Endodermal cell (in vitro differentiated cells): Measurements from ENCODE around the gene MPZL1. TPM values are rescaled to one million over a fixed set of nuclear protein-coding genes. Genes with fewer than 3 reads are reported as not detected.

Source experiments
- DNase-seq: peaks from one replicate; pipeline ENCODE4 v3.0.0-alpha.2; 2017
- H3K27ac ChIP-seq: 2 replicates; pipeline ENCODE4 v1.5.1; 2013; ENCODE audit warnings: mild to moderate bottlenecking, low read depth, low read length, moderate library complexity
- H3K27me3 ChIP-seq: 2 replicates; pipeline ENCODE4 v1.6.1; 2013; ENCODE audit warnings: mild to moderate bottlenecking, low read length, moderate library complexity; ENCODE audit not compliant: insufficient read depth, control insufficient read depth, poor library complexity, severe bottlenecking
- H3K36me3 ChIP-seq: 2 replicates; pipeline ENCODE4 v1.7.0; 2013; ENCODE audit warnings: mild to moderate bottlenecking, low read length, moderate library complexity; ENCODE audit not compliant: control insufficient read depth, insufficient read depth
- H3K4me1 ChIP-seq: one replicate; pipeline ENCODE4 v1.7.0; 2013; ENCODE audit warnings: low read length; ENCODE audit not compliant: control insufficient read depth, insufficient read depth
- H3K4me3 ChIP-seq: 2 replicates; pipeline ENCODE4 v1.5.1; 2013; ENCODE audit warnings: mild to moderate bottlenecking, low read length, moderate library complexity
- H3K9ac ChIP-seq: 2 replicates; pipeline ENCODE4 v1.6.1; 2013; ENCODE audit warnings: mild to moderate bottlenecking, low read length, moderate library complexity; ENCODE audit not compliant: poor library complexity, severe bottlenecking; ENCODE audit errors: extremely low read depth
- H3K9me3 ChIP-seq: 2 replicates; pipeline ENCODE4 v1.6.1; 2013; ENCODE audit warnings: mild to moderate bottlenecking, low read length, moderate library complexity; ENCODE audit not compliant: control insufficient read depth
- H3K27ac Mint-ChIP-seq: 2 replicates; pipeline ENCODE4 v1.8.0; 2020; ENCODE audit warnings: mixed read lengths
- H3K27me3 Mint-ChIP-seq: 2 replicates; pipeline ENCODE4 v1.8.0; 2021; ENCODE audit warnings: mild to moderate bottlenecking, mixed read lengths; ENCODE audit not compliant: insufficient read depth
- H3K36me3 Mint-ChIP-seq: 2 replicates; pipeline ENCODE4 v1.8.0; 2020; ENCODE audit warnings: low read depth, mixed read lengths
- H3K4me1 Mint-ChIP-seq: 2 replicates; pipeline ENCODE4 v1.8.0; 2020; ENCODE audit warnings: mixed read lengths
- H3K4me3 Mint-ChIP-seq: 2 replicates; pipeline ENCODE4 v1.8.0; 2020; ENCODE audit warnings: mild to moderate bottlenecking, moderate library complexity, mixed read lengths
- H3K9me3 Mint-ChIP-seq: 2 replicates; pipeline ENCODE4 v1.8.0; 2020; ENCODE audit warnings: mild to moderate bottlenecking, mixed read lengths
- WGBS, 2 experiments: methylation state at CpG; one replicate each; pipeline versions ENCODE4 v1.1.5 to v1.1.7; 2013; ENCODE audit warnings: missing lambda C conversion rate in 2 of 2, mixed read lengths in 1 of 2; ENCODE audit not compliant: insufficient coverage in 1 of 2, insufficient read length in 1 of 2; 5-methylcytosine and 5-hydroxymethylcytosine counted together
- total RNA-seq, 2 donors: library from RNA; stranded (reverse); fragmentation: NEBNext Ultra II Directional in 1 of 2; extraction: Animal tissue kit (Norgen Biotek cat#: 25700) in 1 of 2; gene quantifications; 2 replicates in 1 of 2; 3 replicates in 1 of 2; pipeline ENCODE4 v1.2.1, GENCODE V29; 2021
- TF ChIP-seq, protein P1 (sequence below): fragments of 200-600 bp; sonication (generic); conservative IDR thresholded peaks from 2 replicates; pipeline ENCODE4 v1.5.0; 2021; ENCODE audit warnings: antibody characterized with exemption, mild to moderate bottlenecking

MPZL1 gene
- total RNA-seq, 2 donors from 2014 or later, result 111 to 114 TPM

DNA sequence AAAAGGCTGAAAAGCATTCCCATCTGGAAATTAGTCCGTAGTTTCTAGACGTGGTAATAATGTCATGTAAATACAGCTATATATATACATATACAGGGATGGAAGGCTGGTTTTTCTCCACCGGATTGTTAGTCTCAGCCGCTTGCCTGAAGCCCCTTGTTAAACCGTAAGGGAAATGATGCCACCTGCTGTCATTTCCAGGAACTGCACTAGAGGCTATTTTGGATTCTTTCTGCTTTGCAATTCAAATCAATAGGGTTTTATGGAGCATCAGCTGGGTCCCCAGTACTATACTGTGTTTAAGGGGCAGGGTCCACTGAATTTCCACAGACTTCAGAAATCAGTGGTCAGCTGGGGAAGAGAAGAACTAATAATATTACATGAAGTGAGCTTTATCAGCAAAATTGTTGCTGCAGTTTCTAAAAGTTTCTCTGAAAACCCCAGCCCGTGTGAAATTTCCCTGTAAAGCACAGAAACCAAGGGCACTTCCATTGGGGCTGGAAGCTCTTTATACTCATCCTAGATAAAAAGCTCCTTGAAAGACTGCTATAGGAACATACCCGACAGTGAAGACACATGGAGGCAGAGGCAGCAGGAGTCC is 33.8 kb upstream of the MPZL1 start:
- no peak overlapping the region for H3K4me3 ChIP-seq
- no peaks in the 10 kb centered on the region for H3K27me3 Mint-ChIP-seq
- no peaks in the 10 kb centered on the region for H3K4me1 ChIP-seq
- no peak overlapping the region for H3K9ac ChIP-seq
- peaks cover 25% of the 10 kb centered on the region for H3K4me1 Mint-ChIP-seq
- H3K4me3 Mint-ChIP-seq, result no peak overlapping the region
- no peaks in the 10 kb centered on the region for H3K36me3 Mint-ChIP-seq
- H3K27ac Mint-ChIP-seq, result no peak overlapping the region
- no peaks in the 10 kb centered on the region for H3K9me3 Mint-ChIP-seq
- WGBS, 2 experiments, result 28 to 39% methylated on average over 5 to 7 of the region's 7 CpGs
- no peak overlapping the region for H3K27ac ChIP-seq
- no peaks in the 10 kb centered on the region for H3K27me3 ChIP-seq
- no peaks in the 10 kb centered on the region for H3K9me3 ChIP-seq
- TF ChIP-seq, protein P1, sequence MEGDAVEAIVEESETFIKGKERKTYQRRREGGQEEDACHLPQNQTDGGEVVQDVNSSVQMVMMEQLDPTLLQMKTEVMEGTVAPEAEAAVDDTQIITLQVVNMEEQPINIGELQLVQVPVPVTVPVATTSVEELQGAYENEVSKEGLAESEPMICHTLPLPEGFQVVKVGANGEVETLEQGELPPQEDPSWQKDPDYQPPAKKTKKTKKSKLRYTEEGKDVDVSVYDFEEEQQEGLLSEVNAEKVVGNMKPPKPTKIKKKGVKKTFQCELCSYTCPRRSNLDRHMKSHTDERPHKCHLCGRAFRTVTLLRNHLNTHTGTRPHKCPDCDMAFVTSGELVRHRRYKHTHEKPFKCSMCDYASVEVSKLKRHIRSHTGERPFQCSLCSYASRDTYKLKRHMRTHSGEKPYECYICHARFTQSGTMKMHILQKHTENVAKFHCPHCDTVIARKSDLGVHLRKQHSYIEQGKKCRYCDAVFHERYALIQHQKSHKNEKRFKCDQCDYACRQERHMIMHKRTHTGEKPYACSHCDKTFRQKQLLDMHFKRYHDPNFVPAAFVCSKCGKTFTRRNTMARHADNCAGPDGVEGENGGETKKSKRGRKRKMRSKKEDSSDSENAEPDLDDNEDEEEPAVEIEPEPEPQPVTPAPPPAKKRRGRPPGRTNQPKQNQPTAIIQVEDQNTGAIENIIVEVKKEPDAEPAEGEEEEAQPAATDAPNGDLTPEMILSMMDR, result peak; percentile 93
- no peaks in the 10 kb centered on the region for H3K36me3 ChIP-seq
- DNase-seq, result peak; percentile 94

DNA sequence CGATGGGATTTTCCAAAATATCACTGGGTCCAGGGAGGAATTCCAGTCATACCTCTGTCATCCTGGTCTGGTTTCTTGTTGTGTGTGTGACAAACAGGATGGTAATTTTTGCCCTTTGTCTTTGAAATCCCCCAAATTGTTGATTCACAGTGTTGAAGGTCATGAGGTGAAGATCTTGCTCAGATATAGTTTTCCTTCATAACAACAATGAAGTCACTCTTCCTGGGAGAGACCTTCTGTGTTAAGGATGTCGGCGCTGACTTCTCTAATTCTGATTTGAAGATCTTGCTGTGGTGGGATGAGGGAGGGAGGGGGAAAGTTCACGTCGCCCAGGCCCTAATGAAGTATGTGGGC is 32.2 kb upstream of the MPZL1 start:
- Mint-ChIP-seq H3K4me3 (no peak overlapping the region), H3K27me3 (peaks cover 5% of the 10 kb centered on the region), H3K9me3 (no peaks in the 10 kb centered on the region), H3K27ac (no peak overlapping the region), H3K36me3 (no peaks in the 10 kb centered on the region), H3K4me1 (peaks cover 13% of the 10 kb centered on the region)
- Histone ChIP-seq H3K27me3 (no peaks in the 10 kb centered on the region), H3K4me1 (no peaks in the 10 kb centered on the region), H3K36me3 (no peaks in the 10 kb centered on the region), H3K9ac (no peak overlapping the region), H3K27ac (no peak overlapping the region), H3K4me3 (no peak overlapping the region), H3K9me3 (no peaks in the 10 kb centered on the region)
- no peak for DNase-seq
- TF ChIP-seq, protein P1, result no peak
- WGBS, 2 experiments, result 91% methylated on average over 5 of the region's 5 CpGs; no CpG with 5 or more reads in 1 of the 2 experiments

DNA sequence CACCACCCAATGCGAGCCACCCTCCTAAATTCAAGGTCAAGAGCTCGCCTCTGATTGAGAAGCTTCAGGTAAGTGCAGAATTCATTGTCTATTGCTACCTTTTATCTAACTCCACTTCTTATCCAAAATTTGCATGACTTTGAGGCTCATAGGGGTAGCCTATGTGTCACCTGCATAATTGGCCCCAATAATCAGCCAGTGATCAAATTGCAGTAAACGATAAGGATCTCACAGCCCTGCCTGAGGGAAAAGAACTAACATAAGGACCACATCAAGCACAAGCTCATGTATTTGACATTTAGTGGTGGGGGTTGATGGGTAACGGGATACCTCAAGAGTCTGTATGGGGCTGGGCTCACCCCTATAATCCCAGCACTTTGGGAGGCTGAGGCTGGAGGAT is 31.7 kb upstream of the MPZL1 start:
- Histone ChIP-seq H3K9me3 (no peaks in the 10 kb centered on the region), H3K36me3 (no peaks in the 10 kb centered on the region), H3K27ac (no peak overlapping the region), H3K9ac (no peak overlapping the region), H3K4me1 (no peaks in the 10 kb centered on the region), H3K4me3 (no peak overlapping the region), H3K27me3 (no peaks in the 10 kb centered on the region)
- H3K9me3 Mint-ChIP-seq, result no peaks in the 10 kb centered on the region
- DNase-seq, result no peak
- H3K27me3 Mint-ChIP-seq, result peaks cover 5% of the 10 kb centered on the region
- TF ChIP-seq, protein P1, result no peak
- no peak overlapping the region for H3K27ac Mint-ChIP-seq
- H3K4me1 Mint-ChIP-seq, result peaks cover 11% of the 10 kb centered on the region
- no peak overlapping the region for H3K4me3 Mint-ChIP-seq
- no peaks in the 10 kb centered on the region for H3K36me3 Mint-ChIP-seq
- WGBS, 2 experiments, result 92 to 100% methylated on average over 1 to 4 of the region's 4 CpGs
